SU-DHL-6 (cell line): ENCODE data around the gene RPS29.

Experiments
- EZH2phosphoT487 ChIP-seq: fragments of 200-600 bp; sonication (generic), shearing (Covaris generic); conservative IDR thresholded peaks from 2 replicates; pipeline ENCODE4 v1.6.1; 2018; ENCODE audit warnings: mild to moderate bottlenecking, antibody characterized with exemption, low read length, moderate library complexity, mixed read lengths
- TF ChIP-seq, protein P1 (sequence below): fragments of 200-600 bp; sonication (generic); IDR thresholded peaks from one replicate; pipeline ENCODE4 v1.5.1; 2017; ENCODE audit warnings: antibody characterized with exemption, mild to moderate bottlenecking, low read length, moderate library complexity; ENCODE audit not compliant: insufficient read depth, poor library complexity, severe bottlenecking

- TF ChIP-seq, protein P1, sequence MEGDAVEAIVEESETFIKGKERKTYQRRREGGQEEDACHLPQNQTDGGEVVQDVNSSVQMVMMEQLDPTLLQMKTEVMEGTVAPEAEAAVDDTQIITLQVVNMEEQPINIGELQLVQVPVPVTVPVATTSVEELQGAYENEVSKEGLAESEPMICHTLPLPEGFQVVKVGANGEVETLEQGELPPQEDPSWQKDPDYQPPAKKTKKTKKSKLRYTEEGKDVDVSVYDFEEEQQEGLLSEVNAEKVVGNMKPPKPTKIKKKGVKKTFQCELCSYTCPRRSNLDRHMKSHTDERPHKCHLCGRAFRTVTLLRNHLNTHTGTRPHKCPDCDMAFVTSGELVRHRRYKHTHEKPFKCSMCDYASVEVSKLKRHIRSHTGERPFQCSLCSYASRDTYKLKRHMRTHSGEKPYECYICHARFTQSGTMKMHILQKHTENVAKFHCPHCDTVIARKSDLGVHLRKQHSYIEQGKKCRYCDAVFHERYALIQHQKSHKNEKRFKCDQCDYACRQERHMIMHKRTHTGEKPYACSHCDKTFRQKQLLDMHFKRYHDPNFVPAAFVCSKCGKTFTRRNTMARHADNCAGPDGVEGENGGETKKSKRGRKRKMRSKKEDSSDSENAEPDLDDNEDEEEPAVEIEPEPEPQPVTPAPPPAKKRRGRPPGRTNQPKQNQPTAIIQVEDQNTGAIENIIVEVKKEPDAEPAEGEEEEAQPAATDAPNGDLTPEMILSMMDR: no peak
- TF ChIP-seq EZH2phosphoT487: no peak
Observed at GRCh38 chr14:49545071-49545470, 41.1 kb downstream of the RPS29 start.
